GM19193 (cell line): ENCODE results near the gene SH3D19.

ENCODE experiments used
- POLR2A ChIP-seq: IDR thresholded peaks from 4 replicates; pipeline ENCODE4 v1.6.1; 2011; ENCODE audit not compliant: insufficient read depth, insufficient read length; ENCODE audit errors: extremely low read depth

The SH3D19 gene

GRCh38 chr4:151148261-151148660 is 177.1 kb downstream of the SH3D19 start:
- TF ChIP-seq POLR2A: no peak

DNA sequence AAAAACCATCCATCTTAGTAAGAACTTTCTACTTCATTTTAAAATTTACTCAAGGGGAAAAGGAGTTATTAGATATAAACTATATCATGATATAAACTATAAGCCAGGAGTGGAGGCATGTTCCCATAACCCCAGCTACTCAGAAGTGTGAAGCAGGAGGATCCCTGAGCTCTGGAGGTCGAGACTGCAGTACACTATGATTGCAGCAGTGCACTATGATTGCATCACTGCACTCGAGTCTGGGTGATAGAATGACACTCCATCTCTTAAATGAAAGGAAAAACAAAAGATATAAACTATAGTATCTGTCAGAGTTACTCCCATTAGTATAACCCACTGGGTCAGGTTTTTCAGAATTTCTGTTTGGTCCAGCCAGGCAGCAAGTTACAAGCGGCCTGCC is 178.4 kb downstream of the SH3D19 start:
- no peak for TF ChIP-seq POLR2A

- TF ChIP-seq POLR2A: no peak
Observed at GRCh38 chr4:151144329-151145072, 180.9 kb downstream of the SH3D19 start.

DNA sequence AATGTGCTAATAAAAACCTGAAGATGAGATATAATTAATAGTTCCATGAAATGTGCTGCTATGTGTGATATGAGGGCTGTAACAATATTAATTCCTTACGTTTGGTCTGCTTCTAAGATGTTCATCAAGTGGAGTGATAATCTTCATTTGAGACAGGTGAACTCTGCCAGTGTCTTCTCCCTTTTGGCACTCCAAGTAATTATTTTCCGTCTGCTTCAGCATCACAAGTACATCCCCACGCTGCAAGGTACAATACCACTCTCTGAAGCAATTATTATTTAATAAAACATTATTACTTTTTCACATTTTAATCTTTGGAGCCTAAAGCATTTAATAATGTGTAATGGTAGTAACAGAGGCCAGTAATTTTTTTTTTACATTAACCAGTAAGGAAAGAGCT is 181.6 kb downstream of the SH3D19 start:
- no peak for TF ChIP-seq POLR2A

GRCh38 chr4:151143162-151143561 is 182.2 kb downstream of the SH3D19 start:
- TF ChIP-seq POLR2A: no peak

DNA sequence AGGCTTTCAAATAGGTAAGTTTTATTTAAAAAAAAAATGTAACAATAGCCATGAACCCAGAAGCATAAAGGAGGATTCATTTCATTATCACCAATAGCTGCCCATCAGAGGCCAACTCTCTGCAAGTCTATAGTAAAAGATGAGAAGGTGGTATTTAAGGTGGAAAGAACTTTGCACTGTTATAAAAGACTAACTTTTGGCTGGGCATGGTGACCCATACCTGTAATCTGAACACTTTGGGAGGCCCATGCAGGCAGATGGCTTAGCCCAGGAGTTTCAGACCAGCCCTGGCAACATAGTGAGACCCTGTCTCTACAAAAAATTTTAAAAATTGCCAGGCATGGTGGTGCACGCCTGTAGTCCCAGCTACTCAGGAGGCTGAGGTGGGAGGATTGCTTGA is 182.6 kb downstream of the SH3D19 start:
- TF ChIP-seq POLR2A: no peak

DNA sequence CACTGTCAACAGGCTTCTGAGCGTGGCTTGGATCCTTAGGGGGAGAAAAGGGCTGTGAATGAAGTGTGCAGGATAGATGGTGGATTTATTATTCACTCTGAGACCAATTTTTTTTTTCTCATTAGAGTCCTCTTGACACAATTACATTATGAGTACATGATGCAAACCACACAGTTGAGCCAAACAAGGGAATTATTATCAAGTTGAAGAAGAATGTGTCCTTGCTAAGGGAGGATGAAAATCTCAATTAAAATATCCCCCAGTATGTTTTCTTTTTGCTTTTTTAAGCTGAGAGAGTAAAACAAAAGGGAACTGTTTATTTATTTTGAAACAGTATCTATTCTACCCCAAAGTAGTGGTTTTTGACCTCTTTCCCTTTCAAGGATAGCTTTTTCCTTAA is 185.6 kb downstream of the SH3D19 start:
- TF ChIP-seq POLR2A: no peak

- no peak for TF ChIP-seq POLR2A
Observed at GRCh38 chr4:151133311-151133710, 192.1 kb downstream of the SH3D19 start.

DNA sequence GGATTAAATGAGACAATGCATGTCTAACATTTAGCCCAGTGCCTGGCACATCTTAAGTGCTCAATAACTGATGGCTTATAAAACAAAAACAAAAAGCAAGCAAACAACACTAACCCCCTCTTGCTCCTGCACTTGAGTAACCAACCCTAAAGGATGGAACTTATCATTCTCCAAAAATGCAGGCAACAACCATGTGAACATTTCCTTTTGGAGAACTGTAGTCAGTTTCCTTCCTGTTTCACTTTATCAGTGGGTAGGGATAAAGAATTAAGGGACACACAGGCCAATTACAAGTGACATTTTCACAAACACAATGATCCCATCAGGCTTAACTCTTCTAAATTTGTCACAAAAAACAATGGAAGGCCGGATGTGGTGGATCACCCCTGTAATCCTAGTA is 195.6 kb downstream of the SH3D19 start:
- no peak for TF ChIP-seq POLR2A

GRCh38 chr4:151117371-151117962 is 207.9 kb downstream of the SH3D19 start:
- no peak for TF ChIP-seq POLR2A

- no peak for TF ChIP-seq POLR2A
Observed at GRCh38 chr4:151114986-151115385, 210.4 kb downstream of the SH3D19 start.

DNA sequence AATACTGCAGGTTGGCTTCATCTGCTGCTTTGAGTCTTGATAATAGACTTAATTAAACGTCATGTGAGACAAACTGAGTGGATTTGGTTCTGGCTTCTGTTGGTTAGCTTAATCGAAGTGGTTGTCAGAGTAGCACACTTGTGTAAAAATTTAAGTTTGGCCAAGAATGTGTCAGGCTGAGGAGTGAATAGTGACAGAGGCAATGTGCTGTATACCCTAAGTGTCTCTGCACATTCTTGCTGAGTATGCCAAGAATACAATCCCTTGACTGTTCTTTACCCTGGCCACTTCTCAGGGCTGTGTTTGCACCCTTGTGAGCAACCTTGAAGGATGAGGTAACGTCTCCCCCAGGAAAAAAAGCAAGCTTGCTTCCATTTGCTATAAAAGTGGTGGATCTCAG is 211.1 kb downstream of the SH3D19 start:
- no peak for TF ChIP-seq POLR2A

DNA sequence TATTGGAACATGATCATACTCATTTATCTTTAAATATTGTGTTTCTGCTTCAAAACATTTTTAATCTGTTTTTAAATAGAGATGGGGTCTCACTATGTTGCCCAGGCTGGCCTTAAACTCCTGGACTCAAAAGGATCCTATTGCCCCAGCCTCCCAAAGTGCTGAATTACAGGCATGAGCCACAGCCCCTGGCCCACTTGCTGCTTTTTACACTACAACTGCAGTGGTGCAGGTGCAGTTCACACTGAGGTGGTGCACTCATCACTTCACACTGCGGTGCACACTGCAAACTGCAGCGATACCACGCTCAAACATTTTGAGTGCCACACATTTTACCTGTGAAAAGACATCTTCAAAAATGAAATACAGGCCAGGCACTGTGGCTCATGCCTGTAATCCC is 215.2 kb downstream of the SH3D19 start:
- TF ChIP-seq POLR2A: no peak

DNA sequence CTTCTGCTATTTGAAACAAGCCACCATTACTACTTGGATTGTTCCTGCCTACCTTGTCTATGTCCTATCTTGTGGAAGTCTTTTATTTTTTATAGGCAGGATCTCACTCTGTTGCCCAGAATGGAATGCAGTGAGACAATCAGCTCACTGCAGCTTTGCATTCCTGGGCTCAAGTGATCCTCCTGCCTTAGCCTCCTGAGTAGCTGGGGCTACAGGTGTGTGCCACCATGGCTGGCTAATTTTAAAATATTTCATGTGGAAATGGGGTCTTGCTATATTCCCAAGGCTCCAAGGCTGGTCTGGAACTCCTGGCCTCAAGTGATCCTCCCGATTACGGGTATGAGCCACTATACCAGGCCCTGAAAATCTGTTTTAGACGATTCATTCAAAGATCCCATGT is 218.3 kb downstream of the SH3D19 start:
- TF ChIP-seq POLR2A: no peak

DNA sequence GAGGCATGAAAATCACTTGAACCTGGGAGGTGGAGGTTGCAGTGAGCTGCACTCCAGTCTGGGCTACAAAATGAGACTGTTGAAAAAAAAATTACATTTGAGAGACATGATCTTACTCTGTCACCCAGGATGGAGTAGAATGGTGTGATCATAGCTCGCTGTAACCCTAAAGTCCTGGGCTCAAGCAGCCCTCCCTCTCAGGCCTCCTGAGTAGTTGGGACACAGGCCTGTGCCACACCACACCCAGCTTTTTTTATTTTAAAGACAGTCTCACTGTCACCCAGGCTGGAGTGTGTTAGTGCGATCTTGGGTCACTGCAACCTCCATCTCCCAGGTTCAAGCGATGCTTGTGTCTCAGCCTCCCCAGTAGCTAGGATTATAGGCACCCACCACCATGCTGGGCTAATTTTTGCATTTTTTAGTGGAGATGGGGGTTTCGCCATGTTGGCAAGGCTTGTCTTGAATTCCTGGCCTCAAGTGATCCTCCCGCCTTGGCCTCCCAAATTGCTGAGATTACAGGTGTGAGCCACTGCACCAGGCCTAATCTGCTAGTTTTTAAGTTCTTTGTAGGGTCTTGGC is 219.9 kb downstream of the SH3D19 start:
- peak; percentile 35 for TF ChIP-seq POLR2A

DNA sequence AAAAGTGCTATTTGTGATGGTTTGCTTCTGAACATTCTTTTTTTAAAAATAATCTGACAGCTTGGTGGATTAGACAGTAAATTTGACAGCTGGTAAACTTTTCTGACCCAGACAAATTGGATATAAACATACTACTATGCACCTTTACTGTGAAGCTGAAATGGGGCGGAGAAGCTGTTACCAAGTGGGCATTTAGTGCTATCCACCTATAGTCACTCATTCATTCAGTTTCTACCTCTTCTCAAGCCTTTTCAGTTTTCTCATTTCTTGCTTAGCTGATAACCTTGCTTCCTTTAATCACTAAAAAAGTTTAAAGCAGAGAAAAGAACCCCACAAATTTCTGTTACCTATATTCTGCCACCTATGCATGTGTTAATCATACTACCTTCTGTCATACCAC is 220.8 kb downstream of the SH3D19 start:
- no peak for TF ChIP-seq POLR2A
